ENCODE data around the gene HOXB7.

The HOXB7 gene

GRCh38 chr17:48565925-48566710, 44.7 kb downstream of the HOXB7 start:
- DNase-seq (ENCODE audit: low read depth in 2 of 2), result no peak

- DNase-seq (ENCODE audit: low read depth in 2 of 2), result no peak
Measured at GRCh38 chr17:48565022-48565554, 45.7 kb downstream of the HOXB7 start.

- DNase-seq (ENCODE audit: low read depth in 2 of 2), result no peak
Measured at GRCh38 chr17:48564188-48565021, 46.4 kb downstream of the HOXB7 start.

- no peak for DNase-seq (ENCODE audit: low read depth in 2 of 2)
Measured at GRCh38 chr17:48563867-48564187, 47.0 kb downstream of the HOXB7 start.

GRCh38 chr17:48563385-48563838, 47.4 kb downstream of the HOXB7 start:
- no peak for DNase-seq (ENCODE audit: low read depth in 2 of 2)

- DNase-seq (ENCODE audit: low read depth in 2 of 2), result no peak
Measured at GRCh38 chr17:48562934-48563333, 47.9 kb downstream of the HOXB7 start.

- no peak for DNase-seq (ENCODE audit: low read depth in 2 of 2)
Measured at GRCh38 chr17:48561884-48562810, 48.7 kb downstream of the HOXB7 start.

GRCh38 chr17:48559840-48560817, 50.7 kb downstream of the HOXB7 start:
- no peak for DNase-seq (ENCODE audit: low read depth in 2 of 2)

GRCh38 chr17:48559122-48559839, 51.5 kb downstream of the HOXB7 start:
- no peak for DNase-seq (ENCODE audit: low read depth in 2 of 2)

- DNase-seq (ENCODE audit: low read depth in 2 of 2), result no peak
Measured at GRCh38 chr17:48558831-48559121, 52.0 kb downstream of the HOXB7 start.

GRCh38 chr17:48558057-48558830, 52.6 kb downstream of the HOXB7 start:
- DNase-seq (ENCODE audit: low read depth in 2 of 2), result no peak

Data from stimulated activated CD8-positive, alpha-beta memory T cell treated with anti-CD3 and anti-CD28 coated beads, Interleukin-7, amount 100 ng/mL, for 4 hours (primary cell).